CD4-positive, alpha-beta T cell treated with Interleukin-1 beta for 1 hour (primary cell): ENCODE measurements around the gene ZBTB24.
A peak's percentile ranks its signal among the peaks of the same experiment; 100 is the strongest.

Experiments
- DNase-seq, 2 donors: peaks; one replicate each; pipeline ENCODE4 v3.0.0-alpha.2; 2020 to 2022

ZBTB24 gene

DNA sequence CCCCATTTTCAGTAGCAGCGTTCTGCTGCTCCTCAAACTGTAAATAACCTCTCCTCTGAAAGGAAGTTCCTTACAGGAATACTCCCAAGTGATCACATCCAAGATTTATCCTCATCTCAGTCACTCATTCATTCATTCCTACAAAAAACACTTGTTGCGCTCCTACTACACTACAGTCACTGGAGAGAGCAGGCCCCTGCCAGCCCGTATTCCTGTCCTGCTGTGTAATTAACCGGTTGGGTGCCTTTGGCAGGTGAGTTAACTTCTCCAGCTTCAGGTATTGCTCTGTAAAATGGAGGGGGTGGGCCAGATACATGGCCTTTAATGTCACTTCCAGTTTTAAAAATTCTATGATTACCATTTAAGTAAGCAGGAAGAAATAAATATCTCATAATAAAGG, 15.0 kb upstream of the ZBTB24 start:
- no peak for DNase-seq

- no peak for DNase-seq
Measured at GRCh38 chr6:109496036-109496772, 13.2 kb upstream of the ZBTB24 start.

GRCh38 chr6:109493865-109494264, 10.8 kb upstream of the ZBTB24 start:
- DNase-seq, result no peak

- peak in 1 of 2 donors; percentile 35 for DNase-seq
Measured at GRCh38 chr6:109491207-109491938, 8.4 kb upstream of the ZBTB24 start.

GRCh38 chr6:109490713-109491112, 7.7 kb upstream of the ZBTB24 start:
- DNase-seq, result no peak

GRCh38 chr6:109488001-109488400, 5.0 kb upstream of the ZBTB24 start:
- DNase-seq, result no peak

DNA sequence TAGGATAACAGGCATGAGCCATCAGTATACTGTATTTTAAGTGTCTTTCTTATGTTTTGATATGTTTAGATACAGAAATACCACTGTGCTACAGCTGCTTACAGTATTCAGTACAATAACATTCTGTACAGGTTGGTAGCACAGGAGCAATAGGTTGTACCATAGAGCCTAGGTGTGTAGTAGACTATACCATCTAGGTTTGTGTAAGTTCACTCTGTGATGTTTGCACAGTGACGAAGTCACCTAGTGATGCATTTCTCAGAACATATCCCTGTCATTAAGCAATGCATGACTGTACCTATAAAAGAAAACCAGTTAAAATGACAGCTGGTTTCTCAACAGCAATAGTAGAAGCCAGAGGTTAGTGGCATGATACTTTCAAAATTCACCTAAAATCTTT, 3.0 kb upstream of the ZBTB24 start:
- DNase-seq, result no peak

DNA sequence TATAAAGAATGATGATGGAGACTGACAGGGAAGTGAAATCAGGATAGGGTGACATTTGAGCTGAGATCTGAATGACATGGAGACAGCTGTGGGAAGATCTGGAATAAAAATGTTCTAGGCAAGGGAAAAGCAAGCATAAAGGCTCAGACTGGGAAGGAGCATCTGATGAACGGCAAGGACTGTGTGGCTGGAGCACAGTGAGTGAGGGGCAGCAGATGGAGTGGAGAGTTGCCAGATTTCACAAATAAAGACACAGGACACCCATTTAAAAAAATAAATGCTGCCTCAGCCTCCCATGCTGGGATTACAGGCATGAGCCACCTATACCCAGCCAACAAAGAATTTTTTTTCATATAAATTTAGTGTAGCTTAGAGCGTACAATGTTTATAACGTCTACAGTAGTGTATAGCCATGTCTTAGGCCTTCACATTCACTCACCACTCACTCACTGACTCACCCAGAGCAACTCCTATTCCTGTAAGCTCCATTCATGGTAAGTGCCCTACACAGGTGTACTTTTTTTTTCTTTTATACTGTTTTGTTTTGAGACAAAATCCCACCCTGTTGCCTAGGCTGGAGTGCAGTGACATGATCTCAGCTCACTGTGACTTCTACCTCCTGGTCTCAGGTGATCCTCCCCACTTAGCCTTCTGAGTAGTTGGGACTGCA, 2.4 kb upstream of the ZBTB24 start:
- no peak for DNase-seq

GRCh38 chr6:109484122-109484521, 1.1 kb upstream of the ZBTB24 start:
- no peak for DNase-seq

DNA sequence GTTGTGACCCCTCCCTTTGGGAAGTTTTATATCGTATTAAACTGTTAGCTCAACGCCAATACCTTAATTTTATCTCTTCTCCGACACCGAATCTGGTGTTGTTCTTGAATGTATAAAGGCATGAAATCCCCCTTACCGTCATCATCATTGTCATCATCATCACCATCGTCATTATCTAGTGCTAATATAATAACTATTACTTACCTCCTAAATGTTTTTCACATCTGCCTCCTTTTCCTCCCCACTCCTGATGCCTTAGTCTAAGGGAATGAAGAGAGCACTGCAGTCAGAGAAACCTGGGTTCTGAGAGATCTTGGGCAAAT, 677 bp upstream of the ZBTB24 start:
- DNase-seq, result no peak

- no peak for DNase-seq
Measured at GRCh38 chr6:109480993-109481480, 2.0 kb downstream of the ZBTB24 start.

GRCh38 chr6:109478841-109479624, 4.0 kb downstream of the ZBTB24 start:
- DNase-seq, result peak in 1 of 2 donors; percentile 46

GRCh38 chr6:109478222-109478805, 4.7 kb downstream of the ZBTB24 start:
- DNase-seq, result no peak

DNA sequence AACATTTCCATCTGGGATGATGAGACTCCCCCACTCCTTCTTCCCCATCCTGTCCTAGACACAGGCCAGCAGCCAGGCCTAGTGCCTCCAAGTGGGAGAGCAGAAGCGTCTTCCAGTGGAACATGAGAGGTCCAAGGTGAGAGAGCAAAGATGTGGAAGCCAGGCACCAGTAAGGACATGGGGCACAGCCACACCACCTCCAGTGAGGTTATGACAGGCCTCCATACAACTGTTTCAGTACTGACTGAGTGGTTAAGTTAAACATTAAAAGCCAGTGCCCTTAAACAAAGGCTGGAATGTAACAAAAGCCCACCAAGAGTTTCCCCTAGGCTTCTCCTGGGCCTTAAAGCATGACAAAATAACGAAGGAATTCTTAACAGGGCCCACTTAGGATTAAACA, 5.3 kb downstream of the ZBTB24 start:
- no peak for DNase-seq

DNA sequence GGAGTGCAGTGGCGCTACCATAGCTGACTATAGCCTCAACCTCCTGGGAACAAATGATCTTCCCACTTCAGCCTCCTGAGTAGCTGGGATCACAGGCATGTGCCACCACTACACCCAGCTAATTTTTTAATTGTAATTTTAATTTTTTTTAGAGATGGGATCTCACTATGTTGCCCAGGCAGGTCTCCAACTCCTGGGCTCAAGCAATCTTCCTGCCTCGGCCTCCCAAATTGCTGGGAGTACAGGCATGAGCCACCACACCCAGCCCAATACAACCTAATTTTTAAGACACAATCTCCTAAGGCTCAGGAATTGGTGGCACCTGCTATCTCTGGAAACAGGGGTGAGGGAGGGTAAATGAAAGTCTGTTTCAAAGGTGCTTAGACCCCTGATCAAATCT, 5.8 kb downstream of the ZBTB24 start:
- no peak for DNase-seq

DNA sequence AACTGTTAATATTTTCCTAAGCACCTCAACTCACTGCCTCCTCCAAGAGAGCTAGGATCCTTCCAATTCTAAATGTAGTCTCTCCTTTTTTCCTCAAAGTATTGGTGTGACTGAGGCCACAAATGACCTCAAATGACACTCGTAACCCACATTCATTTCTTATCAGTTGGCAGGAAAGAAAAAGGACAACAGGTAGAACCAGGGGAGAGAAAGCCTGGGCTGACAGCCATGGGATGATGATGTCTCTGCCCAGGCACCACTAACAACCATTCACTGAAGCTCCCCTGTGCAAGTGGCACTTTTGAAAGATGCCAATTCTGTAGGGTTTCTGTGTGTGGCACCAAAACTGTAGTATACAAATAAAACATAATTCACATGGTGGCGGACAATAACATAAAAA, 7.4 kb downstream of the ZBTB24 start:
- no peak for DNase-seq

- no peak for DNase-seq
Measured at GRCh38 chr6:109474995-109475394, 8.0 kb downstream of the ZBTB24 start.

DNA sequence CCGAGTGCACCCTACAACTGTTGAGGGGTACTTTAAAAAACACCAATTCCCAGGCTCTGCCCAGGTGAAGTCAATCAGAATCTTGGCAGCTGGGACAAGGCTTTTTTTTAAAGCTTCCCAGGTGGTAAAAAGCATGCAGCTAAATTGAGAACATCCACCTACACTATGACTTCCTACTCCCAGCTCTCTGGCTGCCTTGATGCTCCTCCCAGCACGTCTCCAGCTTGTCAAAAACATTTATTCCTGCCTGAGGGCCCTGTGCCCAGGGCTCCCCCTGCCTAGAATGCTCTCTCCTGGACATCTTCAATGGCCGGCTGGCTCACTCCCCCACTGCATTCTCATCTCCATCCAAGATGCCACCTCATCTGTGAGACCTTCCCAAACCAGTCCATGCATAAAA, 9.9 kb downstream of the ZBTB24 start:
- DNase-seq, result no peak

GRCh38 chr6:109472132-109472995, 10.7 kb downstream of the ZBTB24 start:
- no peak for DNase-seq

DNA sequence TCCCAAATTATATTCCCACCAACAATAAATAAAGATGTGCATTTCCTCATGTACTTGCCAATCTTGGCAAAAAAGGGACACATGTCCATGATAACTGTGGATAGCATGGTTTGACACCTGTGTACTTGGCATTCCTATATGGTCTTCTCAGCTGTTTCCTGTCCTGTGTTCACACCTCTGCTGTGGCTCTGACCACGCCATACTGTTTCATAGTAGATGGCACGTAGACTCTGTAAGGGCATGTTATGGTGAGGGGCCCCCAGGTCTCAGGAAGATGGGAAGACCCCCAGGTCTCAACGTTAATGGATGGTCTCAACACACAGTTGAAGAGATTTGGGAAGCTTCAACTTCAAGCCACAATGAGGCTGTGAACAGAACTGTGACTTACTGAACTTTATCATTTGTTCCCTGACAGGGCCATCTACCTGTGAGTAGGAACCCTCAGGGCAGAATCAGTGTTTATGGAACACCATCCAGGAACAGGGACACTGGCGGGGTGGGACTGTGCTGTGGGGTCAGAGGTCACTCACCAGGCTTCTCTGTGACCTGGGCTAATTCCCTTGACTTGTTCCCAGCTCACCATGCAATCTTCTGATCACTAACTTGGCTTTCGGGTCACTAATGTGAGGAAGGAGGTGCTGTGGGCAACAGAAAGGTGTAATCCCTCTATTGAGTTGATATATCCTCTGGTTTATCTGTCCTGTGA, 11.8 kb downstream of the ZBTB24 start:
- no peak for DNase-seq

GRCh38 chr6:109469591-109470189, 13.3 kb downstream of the ZBTB24 start:
- no peak for DNase-seq
